Measurements from ENCODE around the gene SNAPIN.

SNAPIN gene

GRCh38 chr1:153711026-153711425, 52.5 kb downstream of the SNAPIN start:
- no peak for DNase-seq (ENCODE audit: low read depth)
- no peak for TF ChIP-seq MYC (IDR thresholded peaks at IDR 0.05; ENCODE audit: low read depth, low read length)
- TF ChIP-seq CTCF (IDR thresholded peaks at IDR 0.05; ENCODE audit: low read depth, low read length) = no peak
- no peak for TF ChIP-seq POLR2A (IDR thresholded peaks at IDR 0.05; ENCODE audit: extremely low read depth, insufficient read length)
- TF ChIP-seq MAX (IDR thresholded peaks at IDR 0.05; ENCODE audit: low read depth, low read length) = no peak
- H3K4me3 ChIP-seq (ENCODE audit: low read depth, low read length) = no peak overlapping the region
